ENCODE data around the gene TBXA2R. TPM values are rescaled to one million over a fixed set of nuclear protein-coding genes. Genes with fewer than 3 reads are reported as not detected.

TBXA2R gene
- total and polyA plus RNA-seq, 2 of the 4 experiments (the other 2 are of a cell fraction), result 0.36 to 2.3 TPM

GRCh38 chr19:3615524-3616135, 9.0 kb upstream of the TBXA2R start:
- POLR2A ChIA-PET (ENCODE audit: unreplicated experiment), result no interaction called here

More at GRCh38 chr19:3615524-3616135, 9.0 kb upstream of the TBXA2R start:
- no peaks in the 10 kb centered on the region for H3K9me3 ChIP-seq (ENCODE audit: control insufficient read depth, insufficient read depth, low read length)
- 96% methylated on average over 9 of the region's 26 CpGs; no CpG with 5 or more reads in 1 of the 2 experiments for WGBS, 2 experiments (ENCODE audit: extremely low coverage in 2 of 2, insufficient read length in 1 of 2)
- CTCF ChIA-PET, result no interaction called here
- H2BK15ac ChIP-seq (ENCODE audit: low read depth, low read length), result no peak overlapping the region
- in situ Hi-C loops (cut with MboI; ENCODE audit: low sequenced_read_pairs), result loop anchor here (25.0 kb wide), 1 partner anchor 303 kb away; no protein-coding TSS in a partner anchor
- no peak overlapping the region for H3K4ac ChIP-seq (ENCODE audit: low read depth, low read length)
- no peak overlapping the region for H2BK5ac ChIP-seq (ENCODE audit: low read depth, low read length, poor library complexity, severe bottlenecking)
- H3K36me3 ChIP-seq (ENCODE audit: control insufficient read depth, insufficient read depth, low read length), result peaks cover 35% of the 10 kb centered on the region
- dilution Hi-C loops (cut with HindIII; ENCODE audit: low sequenced_read_pairs, unreplicated experiment), result no loop called here
- no peak overlapping the region for H4K5ac ChIP-seq (ENCODE audit: low read depth, low read length)
- H3K27ac ChIP-seq (ENCODE audit: insufficient read depth, low read length), result no peak overlapping the region
- peaks cover 0 to 10% of the 10 kb centered on the region in 2 experiments; a peak in 1 of 4 replicates for H3K79me1 ChIP-seq (ENCODE audit: low read depth in 1 of 2, low read length in 2 of 2)
- H3K4me3 ChIP-seq (ENCODE audit: insufficient read depth, low read depth, low read length), result no peak overlapping the region
- no peaks in the 10 kb centered on the region for H3K9me1 ChIP-seq (ENCODE audit: insufficient read depth, low read length)
- no peak overlapping the region for H3K14ac ChIP-seq (replicated peaks; ENCODE audit: low read depth, low read length)
- BruUV-seq (replicated peaks), result no TSS peak
- no peaks in the 10 kb centered on the region for H3K27me3 ChIP-seq (ENCODE audit: control insufficient read depth, insufficient read depth, low read length)
- no peak overlapping the region for H3K23ac ChIP-seq (ENCODE audit: low read depth, low read length)
- TF ChIP-seq SMC3 (IDR thresholded peaks at IDR 0.05; ENCODE audit: low read depth, low read length), result no peak
- no peak overlapping the region for H2AK9ac ChIP-seq (replicated peaks; ENCODE audit: low read depth, low read length, poor library complexity)
- H2BK120ac ChIP-seq (ENCODE audit: low read depth, low read length), result no peak overlapping the region
- ATAC-seq (ENCODE audit: low read depth), result no peak
- H3K4me2 ChIP-seq (ENCODE audit: low read depth, low read length), result no peak overlapping the region
- no peak overlapping the region for H2AK5ac ChIP-seq (ENCODE audit: low read depth, low read length)
- H4K8ac ChIP-seq (ENCODE audit: low read depth in 2 of 2, low read length in 2 of 2), result no peak overlapping the region
- no peak overlapping the region for H4K91ac ChIP-seq (ENCODE audit: insufficient read depth, low read depth, low read length)
- peak overlapping the region; percentile 23 for H2AFZ ChIP-seq (replicated peaks; ENCODE audit: low read length, poor library complexity)
- H4K20me1 ChIP-seq (ENCODE audit: insufficient read depth, low read length), result peaks cover 7% of the 10 kb centered on the region; the same call in 1 of the 2 replicates
- no peak overlapping the region for H3K9ac ChIP-seq (ENCODE audit: low read depth, low read length)
- no peak overlapping the region for H2BK20ac ChIP-seq (ENCODE audit: low read depth, low read length)
- peaks cover 3% of the 10 kb centered on the region; the same call in 1 of the 2 replicates for H3K4me1 ChIP-seq (ENCODE audit: control insufficient read depth, insufficient read depth, low read length)
- H3K56ac ChIP-seq (ENCODE audit: extremely low read depth, insufficient read depth, low read length), result no peak overlapping the region
- DNase-seq, result no peak
- H3K18ac ChIP-seq (ENCODE audit: low read depth, low read length), result no peak overlapping the region
- intact Hi-C loops (cut with micrococcal nuclease), result loop anchor here (10.0 kb wide), 1 partner anchor 291 kb away; no protein-coding TSS in a partner anchor
